Cardiac fibroblast (primary cell): ENCODE results near the gene DOCK6.

Experiments
- DNase-seq, 2 donors: peaks; one replicate each; pipeline versions ENCODE4 v3.0.0 to v3.0.0-alpha.2; 2010; ENCODE audit warnings: low read depth in 2 of 2
- H3K4me3 ChIP-seq, 2 donors: replicated peaks in 1 of 2; 1 replicate in 1 of 2; 2 replicates in 1 of 2; pipeline ENCODE4 v1.5.1; 2011; ENCODE audit warnings: low read depth in 2 of 2, low read length in 2 of 2, mild to moderate bottlenecking in 2 of 2, moderate library complexity in 1 of 2
- TF ChIP-seq, protein P1 (sequence below): IDR thresholded peaks from one replicate; pipeline ENCODE4 v1.5.1; 2011; ENCODE audit warnings: low read depth, mild to moderate bottlenecking, low read length, inconsistent platforms

DOCK6 gene

DNA sequence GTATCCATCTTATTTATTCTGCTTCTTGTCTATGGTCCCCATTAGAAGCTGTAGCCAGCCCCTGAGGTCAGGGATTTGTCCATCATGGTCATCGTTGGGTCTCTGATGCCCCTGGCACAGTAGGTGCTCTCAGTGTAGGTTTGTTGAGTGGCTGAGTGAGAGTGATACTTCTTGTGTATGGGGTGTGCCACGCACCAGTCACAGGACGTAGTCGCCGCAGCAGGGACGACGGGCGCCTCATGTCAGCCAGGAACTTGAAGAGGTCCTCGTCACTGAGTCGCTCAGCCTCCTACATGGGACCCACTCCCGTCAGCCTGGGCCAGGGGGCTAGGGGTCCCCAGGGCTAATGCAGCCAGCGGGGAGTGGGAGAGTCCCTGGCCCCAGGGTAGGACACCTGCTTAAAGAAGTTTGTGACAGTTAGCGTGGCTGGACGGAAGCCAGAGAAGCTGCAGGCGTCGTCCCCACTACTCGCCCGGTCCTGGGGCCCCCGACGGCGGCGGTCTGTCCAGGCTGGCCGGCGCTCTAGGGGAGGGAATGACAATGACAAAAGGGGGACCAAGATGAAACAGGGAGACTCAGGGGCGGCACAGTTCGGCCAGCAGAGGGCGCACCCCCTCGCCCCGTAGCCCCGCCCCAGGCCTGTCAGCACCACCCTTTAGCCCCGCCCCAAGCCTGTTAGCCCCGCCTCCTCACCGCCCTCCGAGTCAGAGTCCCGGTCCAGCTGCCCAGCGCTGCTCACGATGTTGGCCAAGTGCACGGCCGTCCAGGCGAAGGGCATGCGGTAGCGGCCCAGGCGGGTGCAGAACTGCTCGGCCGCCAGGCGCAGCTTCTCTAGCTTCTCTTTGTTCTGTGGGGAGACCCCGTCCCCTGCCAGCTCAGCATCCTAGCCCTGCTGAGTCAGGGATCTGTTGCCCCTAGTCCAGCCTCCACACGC is 19.2 kb downstream of the DOCK6 start:
- DNase-seq = peak; percentile 85 to 87
- TF ChIP-seq, protein P1, sequence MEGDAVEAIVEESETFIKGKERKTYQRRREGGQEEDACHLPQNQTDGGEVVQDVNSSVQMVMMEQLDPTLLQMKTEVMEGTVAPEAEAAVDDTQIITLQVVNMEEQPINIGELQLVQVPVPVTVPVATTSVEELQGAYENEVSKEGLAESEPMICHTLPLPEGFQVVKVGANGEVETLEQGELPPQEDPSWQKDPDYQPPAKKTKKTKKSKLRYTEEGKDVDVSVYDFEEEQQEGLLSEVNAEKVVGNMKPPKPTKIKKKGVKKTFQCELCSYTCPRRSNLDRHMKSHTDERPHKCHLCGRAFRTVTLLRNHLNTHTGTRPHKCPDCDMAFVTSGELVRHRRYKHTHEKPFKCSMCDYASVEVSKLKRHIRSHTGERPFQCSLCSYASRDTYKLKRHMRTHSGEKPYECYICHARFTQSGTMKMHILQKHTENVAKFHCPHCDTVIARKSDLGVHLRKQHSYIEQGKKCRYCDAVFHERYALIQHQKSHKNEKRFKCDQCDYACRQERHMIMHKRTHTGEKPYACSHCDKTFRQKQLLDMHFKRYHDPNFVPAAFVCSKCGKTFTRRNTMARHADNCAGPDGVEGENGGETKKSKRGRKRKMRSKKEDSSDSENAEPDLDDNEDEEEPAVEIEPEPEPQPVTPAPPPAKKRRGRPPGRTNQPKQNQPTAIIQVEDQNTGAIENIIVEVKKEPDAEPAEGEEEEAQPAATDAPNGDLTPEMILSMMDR = peak; percentile 77
- H3K4me3 ChIP-seq = no peak overlapping the region

DNA sequence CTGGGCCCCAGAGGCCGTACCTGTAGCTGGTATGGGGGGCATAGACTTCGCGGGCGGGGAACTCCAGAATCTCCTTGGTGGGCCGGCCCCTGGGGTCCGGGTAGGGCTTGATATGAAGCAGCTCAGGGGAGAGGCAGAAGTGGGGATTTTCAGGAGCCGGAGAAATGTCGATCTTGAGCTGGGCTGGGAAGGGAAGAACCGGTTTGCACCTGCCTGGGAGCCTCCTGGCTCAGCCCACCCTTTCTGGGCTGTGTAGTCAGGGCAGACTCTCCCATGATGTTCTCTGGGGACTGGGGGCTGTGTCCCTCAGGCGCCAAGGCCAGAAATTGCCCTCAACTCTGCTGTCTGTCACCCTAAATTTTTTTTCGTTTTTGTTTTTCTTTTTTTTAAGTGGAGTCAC is 20.3 kb downstream of the DOCK6 start:
- no peak for DNase-seq
- TF ChIP-seq, protein P1 = no peak
- no peak overlapping the region for H3K4me3 ChIP-seq

DNA sequence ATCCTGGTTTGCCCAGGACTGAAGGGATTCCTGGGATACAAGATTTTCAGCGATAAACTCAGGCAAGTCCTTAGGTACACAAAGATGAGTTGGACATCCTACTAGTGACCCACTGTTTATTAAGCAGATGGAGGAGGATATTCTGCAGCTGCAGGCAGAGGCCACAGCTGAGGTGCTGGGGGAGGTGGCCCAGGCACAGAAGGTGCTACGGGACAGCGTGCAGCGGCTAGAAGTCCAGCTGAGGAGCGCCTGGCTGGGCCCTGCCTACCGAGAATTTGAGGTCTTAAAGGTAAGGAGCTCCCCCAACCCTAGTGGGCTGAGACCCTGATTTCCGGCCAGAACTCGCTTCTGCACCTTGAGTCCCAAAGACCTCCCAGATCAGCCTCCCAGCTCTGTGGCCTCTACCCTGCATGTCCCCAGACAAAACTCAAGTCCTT is 22.3 kb downstream of the DOCK6 start:
- no peak for DNase-seq
- TF ChIP-seq, protein P1 = no peak
- no peak overlapping the region for H3K4me3 ChIP-seq

DNA sequence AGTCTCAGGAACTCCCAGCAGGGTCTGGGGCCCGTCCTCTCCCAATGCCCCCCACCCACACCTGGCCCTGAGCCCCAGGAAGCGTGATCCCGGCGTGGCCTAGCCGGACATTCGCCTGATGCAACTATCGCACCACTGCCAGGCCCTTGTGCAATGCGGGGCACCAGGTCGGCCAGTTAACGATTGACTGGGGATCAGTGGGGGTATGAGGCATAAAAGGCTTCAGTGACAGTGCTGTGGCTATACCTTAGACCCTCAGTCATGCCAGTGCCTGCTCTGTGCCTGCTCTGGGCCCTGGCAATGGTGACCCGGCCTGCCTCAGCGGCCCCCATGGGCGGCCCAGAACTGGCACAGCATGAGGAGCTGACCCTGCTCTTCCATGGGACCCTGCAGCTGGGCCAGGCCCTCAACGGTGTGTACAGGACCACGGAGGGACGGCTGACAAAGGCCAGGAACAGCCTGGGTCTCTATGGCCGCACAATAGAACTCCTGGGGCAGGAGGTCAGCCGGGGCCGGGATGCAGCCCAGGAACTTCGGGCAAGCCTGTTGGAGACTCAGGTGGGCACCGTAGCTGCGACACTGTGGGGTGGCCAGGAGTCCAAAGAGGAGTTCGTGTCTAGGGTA is 22.8 kb downstream of the DOCK6 start, which contains the start of gene ANGPTL8:
ANGPTL8 (plus strand) TSS at position 243 of the 624 bp plus-strand sequence; CDS start at position 262, 19 bp downstream.
- TF ChIP-seq, protein P1 = no peak
- no peak for DNase-seq
- no peak within 1 kb of the TSS for H3K4me3 ChIP-seq

DNA sequence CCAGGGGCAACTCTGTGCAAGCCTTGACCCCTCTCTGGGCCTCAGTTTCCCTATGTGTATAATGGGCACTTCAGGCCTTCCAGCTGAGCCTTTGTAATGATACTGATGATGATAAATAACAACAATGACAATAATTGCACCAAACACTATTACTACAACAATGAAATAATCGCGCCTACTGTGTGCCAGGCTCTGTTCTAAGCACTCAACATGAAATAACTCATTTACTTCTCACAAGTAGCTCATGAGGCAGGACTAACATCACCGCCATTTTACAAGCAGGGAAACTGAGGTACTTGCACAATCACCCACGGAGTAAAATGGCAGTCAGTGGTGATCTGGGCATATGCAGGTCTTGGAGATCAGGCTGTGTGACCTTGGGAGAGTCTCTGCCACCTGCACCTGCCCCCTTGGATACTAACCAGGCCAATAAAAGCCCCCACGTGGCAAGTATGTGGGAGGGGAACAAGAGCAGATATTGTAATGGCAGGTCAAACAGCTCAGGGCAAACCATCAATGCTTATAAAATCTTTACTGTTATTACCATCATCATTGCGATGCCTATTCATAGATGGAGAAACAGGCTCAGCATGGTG is 23.4 kb downstream of the DOCK6 start:
- DNase-seq = no peak
- no peak overlapping the region for H3K4me3 ChIP-seq
- TF ChIP-seq, protein P1 = no peak

DNA sequence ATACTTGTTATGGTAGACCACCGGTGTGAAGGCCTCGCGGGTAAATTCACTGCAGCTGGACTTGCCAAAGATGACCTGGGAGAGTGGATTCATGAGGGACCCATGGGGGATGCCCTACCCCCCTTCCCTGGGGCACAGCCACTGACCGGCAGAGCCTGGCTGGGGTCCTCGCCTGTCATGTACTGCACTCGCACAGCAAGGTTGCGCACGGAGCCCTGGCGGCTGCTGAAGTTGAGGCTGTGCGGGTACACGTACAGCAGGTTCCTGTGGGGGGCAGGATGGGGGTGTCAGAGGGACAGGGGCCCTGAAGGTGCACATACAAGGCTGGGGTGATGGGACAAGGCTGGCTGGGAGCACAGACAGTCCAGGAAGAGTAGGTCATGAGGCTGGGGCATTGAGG is 24.3 kb downstream of the DOCK6 start:
- TF ChIP-seq, protein P1 = no peak
- H3K4me3 ChIP-seq = no peak overlapping the region
- DNase-seq = no peak
